Occipital lobe (tissue), 2 donors: ENCODE measurements around the gene HTR4. TPM values are rescaled to one million over a fixed set of nuclear protein-coding genes. Genes with fewer than 3 reads are reported as not detected.

ENCODE experiments used
- DNase-seq: peaks from one replicate; lab custom pipeline; 2025; lab: John Stamatoyannopoulos, UW
- total RNA-seq: library from RNA; depleted of rRNA; stranded (reverse); fragments of >200 nt; gene quantifications from one replicate; pipeline ENCODE4 v1.2.3, GENCODE V29; 2014

Gene HTR4
- total RNA-seq, 1 donor from 2014 or later: 0.16 TPM

DNA sequence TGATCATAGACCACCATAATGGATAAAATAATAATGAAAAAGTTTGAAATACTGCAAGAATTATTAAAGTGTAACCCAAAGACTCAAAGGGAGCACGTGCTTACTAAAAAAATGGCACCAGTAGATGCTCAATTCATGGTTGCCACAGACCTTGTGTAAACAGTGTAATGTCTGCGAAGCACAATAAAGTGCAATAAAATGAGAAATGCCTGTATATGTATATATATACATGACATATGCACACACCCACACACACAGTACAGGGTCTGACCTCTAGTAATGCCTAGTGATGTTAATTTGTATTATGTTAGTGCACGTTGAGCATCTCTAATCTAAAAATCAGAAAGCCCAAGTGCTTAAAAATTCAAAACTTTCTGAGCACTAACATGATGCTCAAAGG is 218.3 kb downstream of the HTR4 start:
- DNase-seq: no peak

DNA sequence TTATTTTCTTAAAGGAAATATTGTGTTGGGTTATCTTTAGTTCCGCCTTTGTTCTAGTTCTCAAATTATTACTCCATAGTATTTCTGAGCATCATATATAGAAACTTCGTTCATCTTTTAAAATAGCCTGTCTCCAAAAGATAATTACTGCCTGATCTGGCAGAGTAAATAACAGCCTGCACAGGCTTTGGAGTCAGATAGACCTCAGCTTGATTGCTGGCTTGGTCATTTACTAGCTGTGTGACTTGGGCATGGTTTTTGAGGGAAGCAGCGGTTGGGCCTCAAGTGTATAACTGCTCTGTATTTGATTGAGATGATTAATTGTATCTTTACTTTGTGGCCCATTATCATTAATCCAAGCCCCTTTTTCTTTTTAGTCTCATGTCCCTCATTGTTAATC is 220.5 kb downstream of the HTR4 start:
- DNase-seq: no peak

Other genes with a start within 250 kb of the HTR4 start
- gene ADRB2, start 172.1 kb upstream of the HTR4 start, total RNA-seq: 1.6 TPM